GM12864 (cell line): ENCODE measurements around the gene CAPN15.

ENCODE experiments used
- DNase-seq: peaks from one replicate; pipeline ENCODE4 v3.0.0-alpha.2; 2011; ENCODE audit warnings: low read depth
- H3K4me3 ChIP-seq: 2 replicates; pipeline ENCODE4 v1.5.1; 2011; ENCODE audit warnings: mild to moderate bottlenecking, low read depth, low read length, control low read depth
- TF ChIP-seq, protein P1 (sequence below): IDR thresholded peaks from 2 replicates; pipeline ENCODE4 v1.5.1; 2011; ENCODE audit warnings: low read depth, mild to moderate bottlenecking, moderate library complexity, low read length, control low read depth, inconsistent platforms; ENCODE audit errors: missing control alignments

Gene CAPN15

GRCh38 chr16:574021-574760 is 46.7 kb downstream of the CAPN15 start:
- no peak for DNase-seq
- TF ChIP-seq, protein P1, sequence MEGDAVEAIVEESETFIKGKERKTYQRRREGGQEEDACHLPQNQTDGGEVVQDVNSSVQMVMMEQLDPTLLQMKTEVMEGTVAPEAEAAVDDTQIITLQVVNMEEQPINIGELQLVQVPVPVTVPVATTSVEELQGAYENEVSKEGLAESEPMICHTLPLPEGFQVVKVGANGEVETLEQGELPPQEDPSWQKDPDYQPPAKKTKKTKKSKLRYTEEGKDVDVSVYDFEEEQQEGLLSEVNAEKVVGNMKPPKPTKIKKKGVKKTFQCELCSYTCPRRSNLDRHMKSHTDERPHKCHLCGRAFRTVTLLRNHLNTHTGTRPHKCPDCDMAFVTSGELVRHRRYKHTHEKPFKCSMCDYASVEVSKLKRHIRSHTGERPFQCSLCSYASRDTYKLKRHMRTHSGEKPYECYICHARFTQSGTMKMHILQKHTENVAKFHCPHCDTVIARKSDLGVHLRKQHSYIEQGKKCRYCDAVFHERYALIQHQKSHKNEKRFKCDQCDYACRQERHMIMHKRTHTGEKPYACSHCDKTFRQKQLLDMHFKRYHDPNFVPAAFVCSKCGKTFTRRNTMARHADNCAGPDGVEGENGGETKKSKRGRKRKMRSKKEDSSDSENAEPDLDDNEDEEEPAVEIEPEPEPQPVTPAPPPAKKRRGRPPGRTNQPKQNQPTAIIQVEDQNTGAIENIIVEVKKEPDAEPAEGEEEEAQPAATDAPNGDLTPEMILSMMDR = no peak
- no peak overlapping the region for H3K4me3 ChIP-seq

GRCh38 chr16:575354-576196 is 48.1 kb downstream of the CAPN15 start:
- TF ChIP-seq, protein P1 = no peak
- H3K4me3 ChIP-seq = no peak overlapping the region
- no peak for DNase-seq

DNA sequence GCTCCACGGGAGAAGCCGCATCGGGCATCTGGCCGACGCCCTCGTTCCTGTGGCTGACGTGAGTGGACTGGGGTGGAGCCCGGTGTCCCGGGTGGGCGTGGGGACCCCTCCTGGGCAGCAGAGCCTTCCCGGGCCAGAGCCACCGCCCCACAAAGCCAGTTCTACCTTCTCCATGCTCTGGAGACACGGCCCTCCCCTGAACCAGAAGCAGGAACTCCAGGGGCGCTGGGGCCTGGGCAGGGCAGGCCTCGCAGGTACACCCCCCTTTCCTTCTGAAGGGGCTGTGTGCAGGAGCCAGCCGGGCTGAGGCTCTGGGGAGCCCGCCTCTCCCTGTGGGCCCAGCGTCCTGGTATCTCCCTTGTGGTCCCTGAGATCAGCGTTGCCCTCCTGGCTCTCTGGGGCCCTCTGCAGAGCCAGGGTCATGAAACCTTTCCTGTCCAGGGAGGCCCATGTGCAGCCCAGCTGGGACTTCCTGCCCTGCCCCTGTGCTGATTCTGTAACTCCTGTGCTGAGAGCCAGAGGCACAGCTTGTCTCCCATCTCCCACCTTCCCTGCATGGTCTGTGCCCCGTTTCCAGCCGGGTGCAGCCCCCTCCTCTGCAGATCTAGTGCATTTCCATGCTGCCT is 48.8 kb downstream of the CAPN15 start:
- no peak for DNase-seq
- TF ChIP-seq, protein P1 = no peak

GRCh38 chr16:576823-577201 is 49.3 kb downstream of the CAPN15 start:
- no peak for DNase-seq
- H3K4me3 ChIP-seq = no peak overlapping the region
- TF ChIP-seq, protein P1 = no peak

More for the DNA sequence above, 48.8 kb downstream of the CAPN15 start:
- no peak overlapping the region for H3K4me3 ChIP-seq

- no peak overlapping the region for H3K4me3 ChIP-seq
- TF ChIP-seq, protein P1 = no peak
- DNase-seq = no peak
Observed at GRCh38 chr16:577796-578195, 50.3 kb downstream of the CAPN15 start.

DNA sequence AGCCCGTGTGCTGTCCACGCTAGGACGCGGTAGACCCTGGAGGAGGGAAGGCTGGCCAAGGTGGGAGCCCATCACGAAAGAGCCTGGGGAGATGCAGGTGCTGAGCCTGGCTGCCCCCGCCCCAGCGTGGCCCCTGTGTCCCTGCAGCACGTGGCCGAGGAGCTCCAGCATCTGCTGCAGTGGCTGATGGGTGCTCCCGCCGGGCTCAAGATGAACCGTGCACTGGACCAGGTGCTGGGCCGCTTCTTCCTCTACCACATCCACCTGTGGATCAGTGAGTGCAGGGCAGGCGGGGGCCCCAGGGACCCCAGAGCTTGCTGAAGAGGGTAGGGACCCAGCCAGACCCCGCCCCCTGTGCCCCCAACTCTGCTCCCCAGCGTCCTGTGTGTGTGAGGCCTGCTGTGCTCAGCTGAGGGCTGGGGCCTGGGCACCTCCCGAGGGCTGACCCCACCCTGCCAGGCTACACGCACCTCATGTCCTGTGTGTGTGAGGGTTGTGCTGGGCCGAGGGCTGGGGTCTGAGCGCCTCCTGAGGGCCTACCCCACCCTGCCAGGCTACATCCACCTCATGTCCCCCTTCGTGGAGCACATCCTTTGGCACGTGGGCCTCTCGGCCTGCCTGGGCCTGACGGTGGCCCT is 50.8 kb downstream of the CAPN15 start:
- DNase-seq = no peak
- no peak overlapping the region for H3K4me3 ChIP-seq
- TF ChIP-seq, protein P1 = no peak
